IPS-NIHi7 (cell line): ENCODE measurements around the gene ZDHHC17.

Experiments used
- DNase-seq: peaks from one replicate; pipeline ENCODE4 v3.0.0; 2012; ENCODE audit warnings: mixed read lengths; ENCODE audit errors: extremely low spot score

The ZDHHC17 gene

GRCh38 chr12:76878099-76878898 lies 114.4 kb downstream of the ZDHHC17 start:
- peak; percentile 48 for DNase-seq

- DNase-seq = peak; percentile 96
Measured at GRCh38 chr12:76878899-76879709, 115.2 kb downstream of the ZDHHC17 start, which contains the start of gene CSRP2. Gene CSRP2, minus strand, starts transcription at chr12:76879019. Its CDS starts 12,759 bp downstream, at chr12:76866260.

DNA sequence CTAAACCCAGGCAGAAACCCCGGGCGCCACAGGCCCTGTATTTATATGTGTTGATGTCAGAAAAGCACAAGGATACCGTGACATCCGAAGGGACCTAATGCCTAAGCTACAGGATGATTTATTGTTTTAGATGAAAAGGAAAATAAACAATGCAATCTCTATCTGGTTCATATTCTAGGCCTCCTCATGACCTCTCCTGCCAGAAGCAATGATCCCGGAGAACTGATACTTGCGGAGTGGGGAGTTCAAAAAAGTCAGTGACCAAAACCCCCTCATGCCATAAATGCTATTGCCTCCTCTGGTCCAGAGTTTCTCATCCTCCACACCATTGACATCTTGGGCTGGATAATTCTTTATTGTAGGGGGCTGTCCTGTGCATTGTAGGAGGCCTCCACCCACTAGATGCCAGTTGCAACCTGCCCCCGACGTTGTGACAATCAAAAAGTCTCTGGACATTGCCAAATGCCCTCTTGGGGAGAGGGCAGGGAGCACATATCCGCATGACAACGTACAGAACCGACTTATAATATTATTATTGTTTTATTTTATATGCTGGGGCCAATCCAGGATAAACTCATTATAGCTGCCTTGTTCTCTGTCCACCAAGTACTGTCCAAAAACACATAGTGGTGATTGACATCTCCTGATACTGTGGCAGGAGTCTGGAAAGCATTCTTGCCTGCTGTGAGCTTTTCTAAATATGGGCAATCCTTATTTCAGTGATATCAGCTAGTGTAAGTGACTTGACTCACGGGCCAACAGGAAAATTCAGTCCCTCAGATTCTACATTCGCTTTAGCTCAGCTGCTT lies 116.0 kb downstream of the ZDHHC17 start:
- DNase-seq = no peak

- DNase-seq = no peak
Measured at GRCh38 chr12:76880519-76881023, 116.7 kb downstream of the ZDHHC17 start.

- DNase-seq = no peak
Measured at GRCh38 chr12:76881142-76881541, 117.2 kb downstream of the ZDHHC17 start.

DNA sequence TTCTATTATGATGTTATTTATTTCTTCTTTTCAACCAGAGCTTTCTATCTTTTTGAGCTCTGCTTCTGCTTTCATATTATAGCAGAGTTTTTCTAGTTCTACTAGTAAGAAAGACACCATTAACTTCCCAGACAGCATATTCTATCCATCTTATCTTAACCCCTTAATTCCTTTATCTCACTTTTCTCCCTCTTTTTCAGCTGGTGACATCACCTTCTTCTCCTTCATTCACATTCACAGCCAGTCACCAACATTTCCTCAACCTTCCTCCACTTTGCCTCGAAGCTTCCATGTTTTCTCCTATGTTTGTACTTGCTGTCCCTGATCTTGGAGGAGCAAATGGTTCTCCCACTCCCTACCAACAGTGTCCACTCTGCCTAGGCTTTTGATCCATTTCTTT lies 118.5 kb downstream of the ZDHHC17 start:
- DNase-seq = no peak

GRCh38 chr12:76883151-76883550 lies 119.2 kb downstream of the ZDHHC17 start:
- DNase-seq = no peak

DNA sequence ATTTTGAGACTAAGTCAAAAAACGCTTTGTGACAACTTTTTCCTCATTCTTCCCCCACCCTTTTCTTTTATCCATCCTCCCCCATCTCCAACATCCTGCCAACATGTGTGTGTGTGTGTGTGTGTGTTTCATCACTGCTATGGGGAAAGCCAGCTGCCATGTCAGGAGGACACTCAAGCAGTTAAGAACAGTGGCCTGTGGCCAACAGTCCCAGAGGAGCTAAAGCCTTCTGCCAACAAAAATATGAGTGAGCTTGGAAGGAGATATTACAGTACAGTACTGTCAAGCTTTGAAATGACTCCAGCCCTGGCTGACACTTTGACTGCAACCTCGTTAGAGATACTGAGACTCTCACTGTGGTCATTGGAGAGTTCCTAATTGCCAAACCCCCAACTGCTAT lies 119.9 kb downstream of the ZDHHC17 start:
- DNase-seq = no peak

DNA sequence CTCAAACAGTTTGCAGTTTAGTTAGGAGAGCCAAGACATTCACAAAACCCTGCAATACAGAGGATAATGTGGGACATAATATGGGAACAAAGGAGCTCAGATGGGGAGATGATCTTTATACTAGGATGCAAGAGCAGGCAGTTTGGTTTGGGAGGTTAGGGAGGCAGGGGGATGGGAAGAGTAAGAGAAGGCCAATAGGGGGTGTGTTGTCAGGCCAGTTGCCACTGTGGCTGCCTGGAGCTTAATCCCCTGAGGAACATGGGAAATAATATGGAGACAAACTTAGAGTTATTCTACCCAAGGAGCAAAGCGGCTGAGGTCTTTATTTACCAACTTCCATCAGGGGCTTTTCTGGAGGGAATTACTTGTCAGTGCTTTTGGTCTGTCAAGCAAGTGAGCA lies 124.9 kb downstream of the ZDHHC17 start:
- DNase-seq = no peak

DNA sequence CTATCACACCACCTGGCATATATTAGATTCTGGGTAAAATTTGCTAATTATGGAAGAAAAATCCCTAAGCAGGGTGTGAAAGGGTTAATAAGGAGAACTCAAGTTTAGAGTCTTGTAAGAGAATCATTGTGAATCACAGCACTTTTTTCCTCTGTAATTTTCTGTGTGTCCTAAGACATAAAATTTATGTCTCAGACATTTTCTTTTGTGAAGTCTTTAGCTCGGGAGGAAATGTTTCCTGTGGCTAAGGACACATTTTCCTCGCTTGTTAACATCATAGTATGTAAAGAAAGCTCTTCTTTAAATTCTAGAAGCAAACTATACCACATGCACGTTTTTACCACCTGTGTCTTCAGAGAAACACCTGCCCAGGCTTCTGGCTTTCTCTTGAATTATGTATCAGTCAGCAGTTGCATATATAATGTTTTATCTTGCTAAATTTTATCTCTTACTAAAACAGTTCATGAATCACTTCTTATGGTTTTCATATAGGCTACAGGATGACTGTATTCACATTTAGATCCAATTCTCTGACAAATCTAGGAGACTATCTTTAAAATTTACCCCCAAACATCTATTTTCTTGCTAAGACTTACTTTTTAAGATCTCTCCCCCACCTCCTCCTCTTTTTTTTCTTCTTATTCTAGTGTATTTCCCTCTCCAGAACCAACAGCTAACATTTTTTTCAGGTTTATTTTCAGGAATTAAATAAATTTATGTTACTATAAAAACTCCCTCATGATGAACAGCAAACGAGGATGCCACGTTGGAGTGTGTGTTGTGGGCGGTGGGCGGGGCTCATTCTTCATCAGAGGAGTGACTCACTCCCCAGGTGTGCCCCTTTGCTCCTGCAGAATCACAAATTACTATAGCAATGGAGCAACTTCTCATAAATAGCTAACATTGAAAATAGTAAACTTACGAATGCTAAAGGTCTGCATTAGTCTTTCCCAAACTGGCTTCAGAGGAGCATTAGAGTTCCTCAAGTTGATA lies 126.5 kb downstream of the ZDHHC17 start:
- DNase-seq = peak; percentile 37

- no peak for DNase-seq
Measured at GRCh38 chr12:76891609-76892008, 127.7 kb downstream of the ZDHHC17 start.

- DNase-seq = no peak
Measured at GRCh38 chr12:76895796-76896195, 131.9 kb downstream of the ZDHHC17 start.

DNA sequence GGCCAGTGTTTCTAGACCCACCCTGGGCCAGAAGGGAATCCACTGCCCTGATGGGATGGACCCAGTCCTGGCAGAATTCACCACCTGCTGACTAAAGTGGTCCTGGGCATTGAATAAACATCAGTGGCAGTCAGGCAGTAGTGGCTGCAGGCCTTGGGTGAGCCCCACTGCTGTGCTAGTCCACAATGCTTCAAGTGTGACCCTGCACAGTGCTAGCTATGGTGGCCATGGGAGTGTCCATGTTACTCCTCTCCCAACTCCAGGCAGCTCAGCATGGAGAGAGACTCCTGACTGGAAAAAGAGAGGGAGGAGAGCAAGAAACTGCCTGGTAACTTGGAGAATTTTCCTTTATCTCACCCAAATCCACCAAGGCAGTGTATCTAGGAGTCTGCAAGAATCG lies 132.4 kb downstream of the ZDHHC17 start:
- DNase-seq = no peak

- no peak for DNase-seq
Measured at GRCh38 chr12:76898442-76898841, 134.5 kb downstream of the ZDHHC17 start.

- DNase-seq = no peak
Measured at GRCh38 chr12:76899522-76899921, 135.6 kb downstream of the ZDHHC17 start.

DNA sequence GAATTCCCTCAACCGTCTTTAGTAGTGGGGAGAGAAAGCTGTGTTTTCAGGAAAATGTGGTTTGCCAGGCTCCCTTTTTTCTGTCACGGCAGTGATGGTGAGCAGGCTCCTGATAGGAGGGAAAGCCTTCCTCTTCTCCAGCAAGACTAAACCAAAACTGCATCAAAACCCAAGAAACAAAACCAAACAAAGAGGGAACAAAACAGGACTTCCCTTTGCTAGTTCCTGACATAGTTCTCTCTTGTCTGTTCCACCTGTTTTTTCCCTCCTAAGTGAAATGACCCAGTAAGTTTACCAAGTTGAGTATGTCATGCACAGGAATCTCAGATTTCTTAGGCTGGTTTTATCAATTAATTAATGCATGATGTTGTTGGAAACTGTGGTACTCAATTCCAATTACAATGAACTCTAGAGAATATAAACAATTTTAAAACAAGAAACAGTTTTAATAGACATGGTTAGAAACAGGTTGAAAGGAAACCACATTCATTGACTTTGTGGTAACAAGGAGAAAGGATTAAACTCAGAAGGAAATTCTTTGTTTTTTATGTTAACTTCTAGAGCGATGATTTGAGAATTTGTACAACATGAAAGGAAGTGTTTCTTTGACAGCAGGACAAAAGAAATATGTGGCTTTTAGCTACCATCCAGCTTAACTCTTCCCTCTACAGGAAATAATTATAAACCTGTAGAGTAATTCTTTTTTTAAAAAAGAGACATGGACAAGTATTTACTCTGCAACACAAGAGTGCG lies 137.9 kb downstream of the ZDHHC17 start:
- no peak for DNase-seq
